ENCODE data around the gene CASQ2.

- TF ChIP-seq EHMT2 (IDR thresholded peaks at IDR 0.05; ENCODE audit: low read depth) (no peak), MYC (IDR thresholded peaks at IDR 0.05; ENCODE audit: borderline replicate concordance, low read length) (no peak)
Observed at GRCh38 chr1:115815694-115816093, 47.2 kb upstream of the CASQ2 start.

Data from A549 (cell line).